Measurements from ENCODE around the gene GRM7.

Gene GRM7

DNA sequence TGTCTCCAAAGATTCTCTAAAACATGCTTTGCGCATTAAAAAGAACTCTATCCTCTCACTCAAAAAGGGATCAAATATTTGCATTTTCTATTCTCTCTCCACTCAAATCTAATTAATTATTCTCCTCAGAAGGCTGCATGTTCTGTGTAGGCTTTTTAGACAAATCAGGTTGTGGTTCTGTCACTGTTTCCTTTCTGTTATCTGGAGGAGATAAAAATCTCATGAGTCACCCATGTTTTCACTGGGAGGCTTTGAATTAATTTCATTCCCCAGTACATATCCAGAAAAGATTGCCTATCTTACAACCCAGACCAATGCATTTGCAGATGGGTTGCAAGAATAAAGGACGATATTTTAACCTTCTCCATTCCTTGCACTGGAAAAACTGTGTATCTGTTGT is 446.5 kb downstream of the GRM7 start:
- DNase-seq (ENCODE audit: low spot score): no peak

DNA sequence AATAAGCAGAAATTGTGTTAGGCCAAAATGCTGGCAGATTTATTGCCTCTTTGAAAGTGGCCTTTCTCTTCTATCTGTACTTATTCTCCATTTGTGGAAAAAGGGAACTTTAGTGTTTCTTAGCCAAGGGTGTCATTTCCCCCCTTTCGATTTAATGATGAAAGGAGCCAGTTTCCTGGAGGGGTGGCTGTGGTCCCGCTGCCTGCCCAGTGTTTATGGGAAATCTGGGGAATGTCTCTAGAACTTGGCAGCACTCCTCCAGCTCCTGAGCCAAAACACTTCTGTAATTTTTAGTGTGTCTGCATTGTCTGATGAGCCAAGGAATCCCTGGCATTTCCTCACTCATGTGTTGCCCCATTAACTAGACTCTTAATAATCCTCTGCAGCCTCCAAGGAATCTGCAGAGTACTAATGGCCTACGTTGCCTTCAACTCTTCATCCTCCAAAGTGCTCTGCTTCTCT is 448.8 kb downstream of the GRM7 start:
- peak; percentile 47 for DNase-seq (ENCODE audit: low spot score)

DNA sequence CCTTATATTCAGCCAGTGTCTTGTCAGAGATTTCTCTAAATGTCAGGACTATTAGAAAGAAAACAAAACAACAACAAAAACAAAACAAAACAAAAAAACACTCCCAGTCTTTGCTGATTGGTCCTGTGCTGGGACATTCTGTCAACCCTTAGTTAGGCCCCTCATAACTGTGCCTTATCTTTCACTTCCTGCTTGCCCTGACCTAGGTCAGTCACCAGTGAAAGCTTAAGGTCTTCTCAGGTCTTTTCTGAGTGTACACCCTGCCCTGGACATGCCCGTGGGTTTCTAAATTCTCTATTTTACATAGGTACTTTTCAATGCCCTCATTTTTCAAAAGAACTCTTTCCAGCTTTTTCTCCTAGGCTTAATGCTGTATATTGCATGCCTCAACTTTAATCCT is 454.1 kb downstream of the GRM7 start:
- DNase-seq (ENCODE audit: low spot score): no peak

DNA sequence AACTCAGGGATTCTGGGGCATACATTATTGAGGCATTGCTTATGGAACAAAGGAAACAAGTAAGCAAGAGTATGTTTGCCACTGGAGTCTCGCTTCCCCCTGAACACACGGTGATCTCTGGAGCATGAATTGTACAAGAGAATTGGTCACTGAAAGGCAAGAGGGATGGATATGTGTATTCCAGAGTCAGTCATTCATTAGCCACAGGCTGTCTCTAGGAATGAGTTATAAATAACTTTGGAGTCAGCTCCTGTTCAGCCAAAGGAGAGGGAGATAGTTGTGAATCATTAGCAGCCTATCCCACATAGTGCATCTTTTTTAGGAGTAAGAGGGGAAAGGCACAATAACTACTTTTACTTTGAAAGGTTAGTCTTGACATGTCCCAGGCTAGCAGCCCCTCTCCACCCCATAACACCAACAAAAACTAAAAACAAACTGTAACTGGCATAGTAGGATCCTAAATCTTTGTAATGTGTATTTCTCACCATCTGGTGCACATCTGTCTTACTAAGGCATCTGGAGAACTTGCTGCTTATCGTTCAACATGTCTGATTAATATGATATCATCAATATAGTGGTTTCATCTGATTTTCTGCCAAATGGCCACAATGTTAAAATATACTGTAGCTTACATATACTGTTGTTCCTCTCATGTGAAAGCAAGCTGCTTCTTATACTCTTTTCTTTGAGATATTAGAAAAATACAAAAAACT is 462.2 kb downstream of the GRM7 start:
- no peak for DNase-seq (ENCODE audit: low spot score)

DNA sequence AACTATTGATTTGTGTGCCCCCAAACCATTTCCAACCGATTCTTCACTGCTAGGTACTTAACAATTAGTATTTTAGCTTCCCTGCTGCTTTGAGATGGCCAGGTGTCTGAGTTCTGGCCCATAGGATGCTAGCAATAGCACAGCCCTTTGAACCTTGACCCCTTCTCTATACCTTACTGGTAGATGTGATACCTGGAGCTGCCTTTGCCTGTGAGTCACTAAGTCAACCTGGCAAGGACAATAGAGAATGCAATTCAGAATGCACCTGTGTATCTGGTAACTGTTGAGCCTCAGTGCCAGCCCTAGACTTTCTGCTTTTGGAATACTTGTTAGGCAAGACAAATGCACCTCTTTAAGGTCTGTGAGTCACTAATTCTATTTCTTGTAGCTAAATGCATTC is 467.4 kb downstream of the GRM7 start:
- no peak for DNase-seq (ENCODE audit: low spot score)

- DNase-seq (ENCODE audit: low spot score): no peak
These were observed 471.8 kb downstream of the GRM7 start for GRCh38 chr3:7332696-7333095.

- DNase-seq (ENCODE audit: low spot score): no peak
These were observed 472.2 kb downstream of the GRM7 start for GRCh38 chr3:7333125-7333524.

DNA sequence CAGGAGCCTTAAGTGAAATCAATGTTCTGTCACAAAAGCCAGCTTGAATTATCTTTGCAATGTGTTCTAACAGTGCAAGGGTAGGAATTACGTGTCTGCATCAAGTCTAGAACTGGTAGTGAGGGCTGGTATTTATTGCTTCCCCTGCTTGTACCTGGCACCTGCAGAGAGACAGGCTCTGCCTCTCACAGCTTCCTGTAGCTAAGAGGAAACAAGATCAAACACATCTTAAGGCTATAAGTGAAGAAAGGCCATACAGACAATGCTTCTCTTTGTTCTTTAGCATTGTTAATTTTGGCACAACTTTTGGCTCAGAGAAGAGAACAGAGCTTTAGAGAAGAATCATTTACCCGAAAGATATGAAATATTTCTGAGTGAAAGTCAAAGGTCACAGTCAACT is 479.9 kb downstream of the GRM7 start:
- DNase-seq (ENCODE audit: low spot score): no peak

DNA sequence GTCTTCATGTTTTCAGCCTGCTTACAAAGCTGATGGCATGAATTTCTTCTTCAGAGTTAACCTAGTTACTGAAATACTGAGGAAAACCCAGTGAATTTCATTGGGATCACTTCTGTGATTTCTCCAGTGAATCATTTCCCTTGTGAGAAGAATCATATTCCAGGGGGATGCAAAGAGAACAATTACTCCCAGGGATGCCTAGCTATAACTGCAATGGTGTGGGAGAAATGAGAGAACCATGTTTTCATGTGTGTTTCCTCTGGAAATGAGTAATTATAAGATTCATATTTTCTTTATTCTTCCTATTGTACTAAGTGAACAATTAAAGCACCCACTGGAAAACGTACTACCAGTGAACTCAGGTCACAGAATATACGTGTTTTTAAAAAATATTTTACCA is 485.4 kb downstream of the GRM7 start:
- no peak for DNase-seq (ENCODE audit: low spot score)

DNA sequence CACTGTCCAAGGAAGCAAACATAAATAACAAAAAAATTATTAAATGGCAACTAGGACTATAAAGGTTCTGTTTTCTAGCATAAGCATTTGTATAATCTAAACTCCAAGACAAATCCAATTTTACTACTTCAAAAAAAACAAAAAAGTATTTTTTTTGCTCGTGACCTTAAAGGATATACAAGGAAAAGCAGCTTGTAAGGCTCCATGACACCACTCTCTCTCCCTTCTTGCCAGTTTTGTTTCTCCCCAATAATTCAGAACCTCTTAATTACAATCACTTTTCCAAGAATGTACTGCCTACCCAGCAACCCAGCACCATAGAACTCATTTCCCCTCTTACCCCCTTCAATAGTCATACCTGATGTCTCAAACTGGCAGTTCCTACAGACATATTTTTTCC is 496.2 kb downstream of the GRM7 start:
- no peak for DNase-seq (ENCODE audit: low spot score)

DNA sequence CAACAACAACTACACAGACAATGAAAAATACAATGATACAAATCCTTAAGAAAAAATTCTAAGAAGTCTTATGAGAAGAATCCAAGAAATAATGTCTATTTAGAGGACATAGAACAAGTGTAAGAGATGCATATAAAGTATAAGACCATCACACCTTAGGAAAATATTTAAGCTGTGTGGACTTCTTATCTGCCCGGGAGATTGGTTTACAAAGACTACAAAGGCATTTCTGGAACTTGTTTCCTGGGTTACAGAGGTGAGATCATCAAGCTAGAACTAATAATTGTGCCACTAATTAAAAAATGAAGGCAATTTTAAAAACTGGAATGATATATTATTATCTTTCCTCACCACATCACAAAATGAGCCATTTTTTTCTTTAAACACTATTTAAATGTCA is 507.1 kb downstream of the GRM7 start:
- no peak for DNase-seq (ENCODE audit: low spot score)

DNA sequence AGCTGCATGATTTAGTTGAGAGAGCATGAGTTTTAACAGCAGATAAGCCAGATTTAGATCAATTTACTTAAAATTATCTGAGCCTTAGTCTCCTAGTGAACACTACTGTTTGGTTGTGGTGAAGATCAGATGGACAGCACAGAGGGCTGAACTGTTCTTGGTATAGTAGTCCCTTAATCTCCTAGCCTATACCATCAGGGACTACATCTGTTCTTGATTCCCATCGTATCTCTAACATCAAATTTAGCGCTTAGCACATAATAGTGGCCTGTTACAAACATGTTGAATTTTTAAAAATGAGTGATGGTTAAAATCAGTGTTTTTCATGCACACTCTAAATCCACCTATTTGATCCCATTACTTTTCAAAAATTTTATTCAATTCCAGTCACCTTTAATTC is 507.7 kb downstream of the GRM7 start:
- DNase-seq (ENCODE audit: low spot score): no peak

GRCh38 chr3:7371693-7372572 is 511.0 kb downstream of the GRM7 start:
- DNase-seq (ENCODE audit: low spot score): no peak

GRCh38 chr3:7377103-7377502 is 516.2 kb downstream of the GRM7 start:
- DNase-seq (ENCODE audit: low spot score): no peak

DNA sequence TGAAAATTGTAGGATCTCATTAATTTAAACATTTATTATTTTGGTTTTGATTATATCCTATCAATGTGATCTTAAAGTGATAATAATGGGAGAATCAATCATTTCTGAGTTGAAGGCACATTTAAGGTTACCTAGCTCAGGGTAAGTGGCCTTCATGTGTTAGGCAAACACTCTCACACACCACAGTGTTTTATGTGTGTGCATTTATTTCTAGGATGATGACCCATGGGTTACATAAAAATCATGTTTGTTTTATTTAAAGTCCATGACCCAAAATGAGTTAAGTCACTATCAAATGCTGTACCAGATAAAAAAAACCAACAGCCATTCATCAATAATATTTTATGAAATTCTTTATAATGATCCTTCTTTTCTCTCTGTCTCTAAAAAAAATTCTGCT is 520.8 kb downstream of the GRM7 start:
- DNase-seq (ENCODE audit: low spot score): no peak

- no peak for DNase-seq (ENCODE audit: low spot score)
These were observed 521.5 kb downstream of the GRM7 start for GRCh38 chr3:7382293-7383010.

DNA sequence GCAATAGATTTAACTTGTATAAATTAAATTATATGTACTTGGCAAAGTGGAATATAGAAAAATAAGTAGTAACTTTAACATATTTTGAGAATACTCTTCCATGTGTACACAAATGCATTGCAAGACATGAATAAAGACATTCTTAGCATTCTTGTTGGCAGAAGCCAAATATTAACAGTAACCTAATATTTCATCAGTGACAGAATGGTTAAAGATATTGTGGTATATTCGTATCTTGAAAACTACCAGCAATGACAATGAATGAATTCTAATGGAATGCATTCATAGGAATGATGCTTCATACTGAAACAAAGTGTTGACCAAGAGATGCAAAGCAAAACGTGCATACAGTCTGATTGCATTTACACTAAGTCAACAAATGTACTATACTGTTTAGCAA is 524.7 kb downstream of the GRM7 start:
- no peak for DNase-seq (ENCODE audit: low spot score)

GRCh38 chr3:7388026-7388425 is 527.1 kb downstream of the GRM7 start:
- no peak for DNase-seq (ENCODE audit: low spot score)

GRCh38 chr3:7392206-7392605 is 531.3 kb downstream of the GRM7 start:
- DNase-seq (ENCODE audit: low spot score): no peak

GRCh38 chr3:7393944-7394605 is 533.2 kb downstream of the GRM7 start:
- DNase-seq (ENCODE audit: low spot score): no peak

- no peak for DNase-seq (ENCODE audit: low spot score)
These were observed 535.6 kb downstream of the GRM7 start for GRCh38 chr3:7396534-7396933.

DNA sequence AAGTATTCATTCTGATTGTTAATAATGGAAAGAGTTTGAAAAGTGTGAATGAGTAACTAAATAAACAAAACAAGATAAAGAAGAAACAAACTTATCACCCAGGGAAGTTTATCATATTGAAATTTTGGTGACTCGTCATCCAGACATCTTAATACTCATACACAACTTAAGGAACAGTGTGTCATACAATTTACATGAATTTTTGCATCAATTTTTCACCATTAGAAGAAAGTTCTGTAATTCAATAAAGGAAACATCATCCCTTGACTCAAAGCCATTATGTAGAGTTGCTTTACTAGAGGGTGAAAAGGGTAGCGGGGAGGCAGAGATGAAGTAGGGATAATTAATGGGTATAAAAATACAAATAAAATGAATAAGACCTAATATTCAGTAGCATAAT is 536.2 kb downstream of the GRM7 start:
- no peak for DNase-seq (ENCODE audit: low spot score)
